ENCODE measurements around the gene DDB1. TPM values are rescaled to one million over a fixed set of nuclear protein-coding genes. Genes with fewer than 3 reads are reported as not detected.
A peak's percentile ranks its signal among the peaks of the same experiment; 100 is the strongest.

The DDB1 gene
- total and polyA plus RNA-seq, 2 of the 13 experiments (the other 11 are each of a cell fraction or from before 2014, with no cell fraction given): 217 to 266 TPM

GRCh38 chr11:61293867-61294716 lies 38.8 kb downstream of the DDB1 start (continued):
- TF ChIP-seq CTCF (CRISPR knock-in tag; IDR thresholded peaks at IDR 0.05) (no peak; the same call in none of the 2 replicates), SRSF9 (IDR thresholded peaks at IDR 0.05; ENCODE audit: borderline replicate concordance, insufficient read depth, low read depth, low read length, poor library complexity, severe bottlenecking) (no peak), SOX13 (IDR thresholded peaks at IDR 0.05) (no peak), SOX13 (CRISPR knock-in tag; conservative IDR thresholded peaks at IDR 0.05 in 1 of 2, IDR thresholded peaks at IDR 0.05 in 1 of 2) (0 out of 4 replicates have a peak, but pooled peaks of 1 of the 2 experiments have one; percentile 26), TCF7L2 (IDR thresholded peaks at IDR 0.05; ENCODE audit: low read depth, low read length) (no peak), ZNF816 (CRISPR knock-in tag; IDR thresholded peaks at IDR 0.05; ENCODE audit: borderline replicate concordance) (no peak), ZSCAN21 (CRISPR knock-in tag; IDR thresholded peaks at IDR 0.05; ENCODE audit: borderline replicate concordance) (0 out of 2 replicates have a peak, but pooled peaks have one; percentile 21), MYPOP (CRISPR knock-in tag; IDR thresholded peaks at IDR 0.05) (0 out of 2 replicates have a peak, but pooled peaks have one; percentile 15), CREBL2 (CRISPR knock-in tag; IDR thresholded peaks at IDR 0.05; ENCODE audit: borderline replicate concordance) (no peak), ZNF142 (CRISPR knock-in tag; IDR thresholded peaks at IDR 0.05) (no peak), ZNF451 (CRISPR knock-in tag; IDR thresholded peaks at IDR 0.05) (no peak), ERF (CRISPR knock-in tag; IDR thresholded peaks at IDR 0.05) (peak; percentile 42; the same call in 1 of the 2 replicates), RAD21 (CRISPR knock-in tag; IDR thresholded peaks at IDR 0.05) (no peak; the same call in 1 of the 2 replicates), ZBTB37 (CRISPR knock-in tag; IDR thresholded peaks at IDR 0.05) (no peak), SRSF1 (optimal IDR thresholded peaks at IDR 0.05; ENCODE audit: low read depth, low read length) (peak; percentile 5), DPF2 (CRISPR knock-in tag; IDR thresholded peaks at IDR 0.05; ENCODE audit: borderline replicate concordance, low read depth) (peak; percentile 40; the same call in 1 of the 2 replicates), MTF1 (CRISPR knock-in tag; IDR thresholded peaks at IDR 0.05) (0 out of 2 replicates have a peak, but pooled peaks have one; percentile 27)
